ENCODE results near the gene ANKIB1. TPM values are rescaled to one million over a fixed set of nuclear protein-coding genes. Genes with fewer than 3 reads are reported as not detected.

The ANKIB1 gene
- total and polyA plus RNA-seq, 9 of the 15 experiments (the other 6 are each of a cell fraction or from before 2014, with no cell fraction given) = 5.9 to 25.2 (median 16.1) TPM

DNA sequence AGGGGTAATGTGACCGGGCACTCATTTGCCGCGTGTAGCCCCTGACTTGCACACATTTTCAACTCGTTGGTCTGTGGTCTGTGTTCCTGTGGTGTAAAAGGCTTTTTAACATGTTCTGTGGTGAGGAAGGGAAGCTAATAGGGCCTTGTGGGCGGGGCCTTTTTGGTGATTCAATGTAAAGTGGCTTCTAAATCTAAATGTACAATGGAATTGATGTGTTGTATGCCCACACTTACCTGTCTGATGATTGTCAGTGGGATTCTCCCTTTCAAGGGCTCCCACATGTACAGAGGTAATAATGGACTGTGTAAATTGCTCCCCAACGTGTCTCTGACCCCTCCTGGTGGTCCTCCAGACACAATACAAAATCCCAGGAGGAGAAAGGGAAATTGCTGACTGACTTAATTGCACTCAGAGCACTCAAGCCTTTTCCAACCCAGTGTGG, 158.4 kb downstream of the ANKIB1 start (continued):
- TF ChIP-seq, protein P1, sequence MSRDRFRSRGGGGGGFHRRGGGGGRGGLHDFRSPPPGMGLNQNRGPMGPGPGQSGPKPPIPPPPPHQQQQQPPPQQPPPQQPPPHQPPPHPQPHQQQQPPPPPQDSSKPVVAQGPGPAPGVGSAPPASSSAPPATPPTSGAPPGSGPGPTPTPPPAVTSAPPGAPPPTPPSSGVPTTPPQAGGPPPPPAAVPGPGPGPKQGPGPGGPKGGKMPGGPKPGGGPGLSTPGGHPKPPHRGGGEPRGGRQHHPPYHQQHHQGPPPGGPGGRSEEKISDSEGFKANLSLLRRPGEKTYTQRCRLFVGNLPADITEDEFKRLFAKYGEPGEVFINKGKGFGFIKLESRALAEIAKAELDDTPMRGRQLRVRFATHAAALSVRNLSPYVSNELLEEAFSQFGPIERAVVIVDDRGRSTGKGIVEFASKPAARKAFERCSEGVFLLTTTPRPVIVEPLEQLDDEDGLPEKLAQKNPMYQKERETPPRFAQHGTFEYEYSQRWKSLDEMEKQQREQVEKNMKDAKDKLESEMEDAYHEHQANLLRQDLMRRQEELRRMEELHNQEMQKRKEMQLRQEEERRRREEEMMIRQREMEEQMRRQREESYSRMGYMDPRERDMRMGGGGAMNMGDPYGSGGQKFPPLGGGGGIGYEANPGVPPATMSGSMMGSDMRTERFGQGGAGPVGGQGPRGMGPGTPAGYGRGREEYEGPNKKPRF (IDR thresholded peaks at IDR 0.05; ENCODE audit: low read depth, low read length) = no peak
- peak; percentile 79 for TF ChIP-seq C11orf30 (IDR thresholded peaks at IDR 0.05; ENCODE audit: low read depth)
- TF ChIP-seq ZNF584 (CRISPR knock-in tag; IDR thresholded peaks at IDR 0.05; ENCODE audit: low read depth) = no peak
- no peak for TF ChIP-seq ZSCAN32 (CRISPR knock-in tag; IDR thresholded peaks at IDR 0.05)
- no peak for TF ChIP-seq DNMT1 (IDR thresholded peaks at IDR 0.05)
- no peak for TF ChIP-seq POU5F1 (IDR thresholded peaks at IDR 0.05; ENCODE audit: borderline replicate concordance, low read depth, low read length, partially characterized antibody)
- TF ChIP-seq, protein P2, sequence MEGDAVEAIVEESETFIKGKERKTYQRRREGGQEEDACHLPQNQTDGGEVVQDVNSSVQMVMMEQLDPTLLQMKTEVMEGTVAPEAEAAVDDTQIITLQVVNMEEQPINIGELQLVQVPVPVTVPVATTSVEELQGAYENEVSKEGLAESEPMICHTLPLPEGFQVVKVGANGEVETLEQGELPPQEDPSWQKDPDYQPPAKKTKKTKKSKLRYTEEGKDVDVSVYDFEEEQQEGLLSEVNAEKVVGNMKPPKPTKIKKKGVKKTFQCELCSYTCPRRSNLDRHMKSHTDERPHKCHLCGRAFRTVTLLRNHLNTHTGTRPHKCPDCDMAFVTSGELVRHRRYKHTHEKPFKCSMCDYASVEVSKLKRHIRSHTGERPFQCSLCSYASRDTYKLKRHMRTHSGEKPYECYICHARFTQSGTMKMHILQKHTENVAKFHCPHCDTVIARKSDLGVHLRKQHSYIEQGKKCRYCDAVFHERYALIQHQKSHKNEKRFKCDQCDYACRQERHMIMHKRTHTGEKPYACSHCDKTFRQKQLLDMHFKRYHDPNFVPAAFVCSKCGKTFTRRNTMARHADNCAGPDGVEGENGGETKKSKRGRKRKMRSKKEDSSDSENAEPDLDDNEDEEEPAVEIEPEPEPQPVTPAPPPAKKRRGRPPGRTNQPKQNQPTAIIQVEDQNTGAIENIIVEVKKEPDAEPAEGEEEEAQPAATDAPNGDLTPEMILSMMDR (IDR thresholded peaks at IDR 0.05 in 2 of 3, conservative IDR thresholded peaks at IDR 0.05 in 1 of 3; ENCODE audit: insufficient read depth in 2 of 3, low read depth in 1 of 3, low read length in 3 of 3) = peak; percentile 44 to 58 (median 46); a peak in 4 of 6 replicates
- no peak for TF ChIP-seq MCM5 (IDR thresholded peaks at IDR 0.05; ENCODE audit: low read depth)
- TF ChIP-seq RNF2 (IDR thresholded peaks at IDR 0.05) = no peak

Data from K562 (cell line).